NB4 (cell line): ENCODE results near the gene ERCC6L.

Source experiments
- DNase-seq: peaks from one replicate; pipeline ENCODE4 v3.0.0; 2010; ENCODE audit warnings: low read depth
- H3K4me3 ChIP-seq: one replicate; pipeline ENCODE4 v1.5.1; 2011; ENCODE audit warnings: mild to moderate bottlenecking, low read depth, low read length, moderate library complexity
- CTCF ChIP-seq: IDR thresholded peaks from one replicate; pipeline ENCODE4 v1.5.1; 2012; ENCODE audit warnings: low read depth, low read length
- MAX ChIP-seq: IDR thresholded peaks from 2 replicates; pipeline ENCODE4 v1.6.1; 2011; ENCODE audit warnings: low read depth, low read length
- MYC ChIP-seq: IDR thresholded peaks from 2 replicates; pipeline ENCODE4 v1.6.1; 2011; ENCODE audit warnings: low read depth, low read length
- POLR2A ChIP-seq: IDR thresholded peaks from 2 replicates; pipeline ENCODE4 v1.6.1; 2011; ENCODE audit warnings: mild to moderate bottlenecking; ENCODE audit not compliant: insufficient read length; ENCODE audit errors: extremely low read depth

ERCC6L gene

GRCh38 chrX:72208126-72208800, 30.6 kb downstream of the ERCC6L start:
- DNase-seq: no peak
- TF ChIP-seq MYC: no peak
- TF ChIP-seq POLR2A: no peak
- TF ChIP-seq CTCF: no peak
- no peak for TF ChIP-seq MAX
- H3K4me3 ChIP-seq: no peak overlapping the region

- TF ChIP-seq MYC: no peak
- no peak for TF ChIP-seq POLR2A
- no peak for TF ChIP-seq MAX
- TF ChIP-seq CTCF: no peak
- DNase-seq: no peak
- H3K4me3 ChIP-seq: no peak overlapping the region
These were observed 31.5 kb downstream of the ERCC6L start for GRCh38 chrX:72207366-72207765.

GRCh38 chrX:72205706-72206105, 33.1 kb downstream of the ERCC6L start:
- no peak overlapping the region for H3K4me3 ChIP-seq
- TF ChIP-seq CTCF (no peak), MYC (no peak), MAX (no peak), POLR2A (no peak)
- no peak for DNase-seq

- H3K4me3 ChIP-seq: no peak overlapping the region
- TF ChIP-seq POLR2A: no peak
- no peak for DNase-seq
These were observed 35.4 kb downstream of the ERCC6L start for GRCh38 chrX:72203421-72203820.

GRCh38 chrX:72202792-72203401, 35.9 kb downstream of the ERCC6L start:
- no peak overlapping the region for H3K4me3 ChIP-seq
- TF ChIP-seq CTCF: no peak
- TF ChIP-seq MYC: no peak
- no peak for TF ChIP-seq POLR2A
- TF ChIP-seq MAX: no peak
- no peak for DNase-seq

- H3K4me3 ChIP-seq: no peak overlapping the region
- no peak for DNase-seq
These were observed 36.8 kb downstream of the ERCC6L start for GRCh38 chrX:72201836-72202536.

More at GRCh38 chrX:72201836-72202536, 36.8 kb downstream of the ERCC6L start:
- TF ChIP-seq POLR2A (no peak), MAX (no peak), CTCF (no peak), MYC (no peak)
